Measurements from ENCODE around the gene PRKCH. TPM values are rescaled to one million over a fixed set of nuclear protein-coding genes. Genes with fewer than 3 reads are reported as not detected.

The PRKCH gene
- total RNA-seq, 2 experiments from 2014 or later: 149 to 158 TPM

DNA sequence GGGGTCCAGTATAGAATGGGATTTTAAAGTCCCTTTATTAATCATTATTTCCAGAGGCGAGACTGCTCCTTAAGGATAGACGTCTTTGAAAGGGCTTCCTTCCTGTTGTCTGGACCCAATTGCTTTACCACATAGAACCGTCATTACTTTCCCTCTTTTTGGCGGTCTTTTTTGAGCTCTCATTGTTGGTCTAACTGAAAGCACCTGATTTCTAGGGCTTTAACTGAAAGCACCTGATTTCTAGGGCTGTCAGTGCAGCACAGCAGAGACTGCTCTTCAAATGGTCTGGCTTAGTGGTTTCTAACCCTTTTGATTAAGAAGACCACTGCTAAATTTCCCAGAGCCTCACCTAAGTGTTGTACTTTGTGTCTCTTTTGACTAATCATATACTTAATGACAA, 95.8 kb downstream of the PRKCH start:
- Mint-ChIP-seq H3K4me3 (peak overlapping the region; percentile 3), H3K27ac (peak overlapping the region; percentile 27), H3K27me3 (ENCODE audit: low read depth) (no peaks in the 10 kb centered on the region), H3K36me3 (ENCODE audit: low read depth) (peaks cover 6% of the 10 kb centered on the region), H3K4me1 (ENCODE audit: low read depth) (peaks cover 46% of the 10 kb centered on the region), H3K9me3 (no peaks in the 10 kb centered on the region)
- CTCF ChIA-PET: interaction anchor here (0.6 to 1.5 kb wide), 3 partner anchors 18 to 150 kb away, joined by 3 to 5 read pairs (median 3); no protein-coding TSS in a partner anchor
- intact Hi-C loops (cut with micrococcal nuclease): loop anchor here (1.0 kb wide), 1 partner anchor 11 kb away; no protein-coding TSS in a partner anchor
- no peak for DNase-seq

DNA sequence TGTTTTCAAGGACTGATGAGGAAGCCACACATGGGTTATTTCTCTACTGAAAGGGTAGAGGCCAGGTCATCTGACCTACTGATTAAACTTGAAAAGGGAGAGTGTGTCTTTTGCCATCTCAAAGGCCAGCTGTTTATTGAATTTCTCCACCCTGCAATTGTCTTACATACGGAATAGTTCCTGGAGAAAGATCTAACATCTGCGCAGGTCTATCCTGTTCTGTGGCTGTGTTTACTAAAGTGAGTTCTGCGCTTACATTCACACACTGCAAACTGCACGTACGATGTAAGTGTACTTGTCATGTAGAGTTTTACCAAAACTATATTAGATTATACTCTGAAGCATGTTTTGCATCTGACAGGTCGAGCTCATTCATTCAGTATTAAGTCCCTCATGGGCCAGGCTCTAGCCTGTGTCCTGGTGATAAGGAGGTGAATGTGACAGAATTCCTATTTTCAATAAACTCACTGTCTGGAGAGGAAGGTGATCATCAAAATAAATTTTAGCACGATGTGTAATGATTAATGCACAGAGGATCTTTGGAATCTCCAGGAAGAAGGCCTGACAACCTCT, 96.6 kb downstream of the PRKCH start:
- Mint-ChIP-seq H3K27ac (peak overlapping the region; percentile 7), H3K36me3 (ENCODE audit: low read depth) (peaks cover 6% of the 10 kb centered on the region), H3K4me1 (ENCODE audit: low read depth) (peaks cover 52% of the 10 kb centered on the region), H3K27me3 (ENCODE audit: low read depth) (no peaks in the 10 kb centered on the region), H3K9me3 (no peaks in the 10 kb centered on the region), H3K4me3 (peak overlapping the region; percentile 2)
- CTCF ChIA-PET: interaction anchor here (1.5 kb wide), 1 partner anchor 56 kb away, joined by 5 read pairs; no protein-coding TSS in a partner anchor
- intact Hi-C loops (cut with micrococcal nuclease): loop anchor here (1.0 kb wide), 2 partner anchors 12 to 27 kb away; no protein-coding TSS in a partner anchor
- no peak for DNase-seq

DNA sequence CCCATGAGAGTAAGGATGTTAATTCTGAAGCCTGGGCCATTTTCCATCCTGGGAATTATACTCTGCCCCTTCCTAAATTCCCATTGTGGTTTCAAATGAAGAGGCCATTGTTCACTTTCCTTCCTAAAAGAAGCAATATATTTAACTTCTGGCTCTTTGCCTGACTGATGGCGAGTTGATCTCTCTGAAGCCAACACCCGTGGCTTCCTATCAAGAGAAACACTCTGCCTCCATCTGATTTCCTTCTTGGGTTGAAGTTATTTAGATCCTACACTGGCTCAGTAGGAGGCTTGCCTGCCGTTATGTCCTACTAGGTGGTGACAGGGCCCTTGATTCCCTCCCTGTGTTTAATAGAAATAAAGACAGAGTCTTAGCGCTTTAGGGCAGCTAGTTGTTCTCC, 97.4 kb downstream of the PRKCH start:
- intact Hi-C loops (cut with micrococcal nuclease): loop anchor here (1.0 kb wide), 1 partner anchor 27 kb away; no protein-coding TSS in a partner anchor
- CTCF ChIA-PET: interaction anchor here (0.6 to 1.0 kb wide), 2 partner anchors 43 to 584 kb away, joined by 4 read pairs; no protein-coding TSS in a partner anchor
- Mint-ChIP-seq H3K9me3 (peaks cover 3% of the 10 kb centered on the region), H3K4me1 (ENCODE audit: low read depth) (peaks cover 60% of the 10 kb centered on the region), H3K4me3 (no peak overlapping the region), H3K27ac (peak overlapping the region; percentile 51), H3K27me3 (ENCODE audit: low read depth) (no peaks in the 10 kb centered on the region), H3K36me3 (ENCODE audit: low read depth) (peaks cover 10% of the 10 kb centered on the region)
- no peak for DNase-seq

DNA sequence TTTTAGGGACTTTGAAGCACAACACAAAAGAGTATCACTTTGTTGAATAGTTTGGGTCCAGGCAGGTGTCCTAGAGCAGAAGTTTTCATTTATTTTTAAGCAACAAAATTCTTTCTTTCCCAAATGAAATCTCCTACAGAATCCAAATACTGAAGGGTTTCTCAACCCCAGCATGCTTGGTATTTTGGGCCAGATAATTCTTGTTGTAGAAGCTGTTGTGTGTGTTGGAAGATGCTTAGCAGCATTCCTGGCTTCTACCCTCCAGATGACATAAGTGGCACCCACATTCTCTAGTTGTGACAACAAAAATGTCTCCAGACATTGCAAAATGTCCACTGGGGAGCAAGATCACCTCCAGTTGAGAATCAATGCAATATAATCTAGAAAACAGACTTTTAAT, 97.8 kb downstream of the PRKCH start:
- Mint-ChIP-seq H3K36me3 (ENCODE audit: low read depth) (peaks cover 14% of the 10 kb centered on the region), H3K9me3 (peaks cover 6% of the 10 kb centered on the region), H3K4me1 (ENCODE audit: low read depth) (peaks cover 65% of the 10 kb centered on the region), H3K4me3 (no peak overlapping the region), H3K27ac (peak overlapping the region; percentile 72), H3K27me3 (ENCODE audit: low read depth) (no peaks in the 10 kb centered on the region)
- intact Hi-C loops (cut with micrococcal nuclease): no loop called here
- DNase-seq: no peak
- CTCF ChIA-PET: interaction anchor here (0.6 to 1.0 kb wide), 2 partner anchors 42 to 583 kb away, joined by 4 read pairs; no protein-coding TSS in a partner anchor

DNA sequence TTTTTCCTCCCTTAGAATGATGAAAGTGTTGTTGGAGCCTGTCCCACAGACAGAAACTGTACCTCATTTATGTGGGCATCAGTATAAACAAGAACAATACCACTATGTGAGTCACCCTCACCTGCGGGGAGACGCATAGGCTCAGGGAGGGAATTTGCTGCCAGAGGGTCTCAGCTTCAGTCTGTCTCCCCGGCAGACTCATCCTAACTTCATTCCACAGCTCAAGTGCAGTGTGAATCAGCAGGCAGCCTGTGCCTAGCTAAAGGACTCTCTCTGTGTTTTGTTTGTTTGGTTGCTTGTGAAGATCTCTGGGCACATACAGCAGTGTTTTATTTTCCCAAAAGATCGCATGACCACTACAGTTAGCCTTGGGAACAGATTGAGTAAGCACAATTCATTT, 98.9 kb downstream of the PRKCH start:
- Mint-ChIP-seq H3K9me3 (peaks cover 12% of the 10 kb centered on the region), H3K27ac (peak overlapping the region; percentile 72), H3K36me3 (ENCODE audit: low read depth) (peaks cover 23% of the 10 kb centered on the region), H3K4me1 (ENCODE audit: low read depth) (peaks cover 73% of the 10 kb centered on the region), H3K4me3 (no peak overlapping the region), H3K27me3 (ENCODE audit: low read depth) (no peaks in the 10 kb centered on the region)
- DNase-seq: peak; percentile 38
- intact Hi-C loops (cut with micrococcal nuclease): no loop called here
- CTCF ChIA-PET: interaction anchor here (0.6 to 1.7 kb wide), 7 partner anchors 13 to 287 kb away, joined by 3 to 4 read pairs (median 3); no protein-coding TSS in a partner anchor

DNA sequence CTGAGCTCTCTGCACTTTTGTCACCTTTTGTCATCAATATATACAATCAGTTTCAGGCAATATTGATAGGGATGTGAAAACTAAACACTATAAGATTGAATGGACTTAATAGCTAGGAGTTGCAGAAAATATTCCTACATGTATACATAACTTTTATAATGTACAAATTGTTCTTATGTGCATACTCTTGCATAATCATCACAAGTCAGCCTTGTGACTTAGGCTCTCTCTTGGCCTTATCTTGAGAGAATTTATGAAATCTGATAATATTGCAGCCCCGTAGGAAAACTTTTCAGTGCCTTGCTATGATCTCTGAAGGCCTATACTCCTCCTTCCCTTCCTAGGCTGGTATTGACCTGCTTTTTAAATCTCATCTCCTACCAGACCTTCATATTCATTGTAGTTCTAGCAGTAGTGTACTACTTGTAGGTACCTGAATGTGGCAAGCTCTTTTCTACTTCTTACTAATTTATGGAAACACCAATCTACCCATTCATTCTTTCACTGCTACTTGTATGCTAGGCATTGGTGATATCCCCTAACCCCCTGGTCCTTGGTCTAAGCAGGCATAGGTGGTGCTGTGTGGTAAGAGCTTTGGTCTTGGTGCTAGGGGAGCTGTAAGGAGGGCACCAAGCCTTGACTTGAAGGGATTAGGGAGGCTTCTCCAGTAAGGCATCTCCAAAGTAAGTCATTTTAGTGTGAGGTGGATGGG, 100.0 kb downstream of the PRKCH start:
- peaks cover 17% of the 10 kb centered on the region for H3K9me3 Mint-ChIP-seq
- H3K27me3 Mint-ChIP-seq (ENCODE audit: low read depth): no peaks in the 10 kb centered on the region
- H3K36me3 Mint-ChIP-seq (ENCODE audit: low read depth): peaks cover 32% of the 10 kb centered on the region
- no peak overlapping the region for H3K4me3 Mint-ChIP-seq
- H3K27ac Mint-ChIP-seq: peak overlapping the region; percentile 43
- DNase-seq: no peak
- H3K4me1 Mint-ChIP-seq (ENCODE audit: low read depth): peaks cover 83% of the 10 kb centered on the region
- CTCF ChIA-PET: interaction anchor here (0.6 to 1.7 kb wide), 6 partner anchors 12 to 125 kb away, joined by 3 to 4 read pairs (median 3); no protein-coding TSS in a partner anchor
- intact Hi-C loops (cut with micrococcal nuclease): no loop called here

DNA sequence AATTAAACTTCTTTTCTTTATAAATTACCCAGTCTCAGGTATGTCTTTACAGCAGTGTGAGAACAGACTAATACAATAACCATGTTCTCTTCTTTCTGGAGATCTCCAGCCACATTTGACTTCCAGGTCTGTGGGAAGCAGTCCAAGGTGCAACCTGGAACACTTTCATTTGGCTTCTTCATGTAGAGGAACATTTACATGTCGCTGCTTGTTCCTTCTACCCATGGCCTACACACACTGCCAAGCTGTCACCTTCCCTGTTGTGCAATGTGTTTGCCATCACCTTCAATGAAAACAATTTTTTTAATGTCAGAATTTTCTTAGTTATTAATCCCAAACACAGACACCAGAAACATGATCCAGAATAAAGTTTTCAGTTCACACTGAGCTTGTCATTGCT, 104.7 kb downstream of the PRKCH start:
- H3K4me3 Mint-ChIP-seq: no peak overlapping the region

DNA sequence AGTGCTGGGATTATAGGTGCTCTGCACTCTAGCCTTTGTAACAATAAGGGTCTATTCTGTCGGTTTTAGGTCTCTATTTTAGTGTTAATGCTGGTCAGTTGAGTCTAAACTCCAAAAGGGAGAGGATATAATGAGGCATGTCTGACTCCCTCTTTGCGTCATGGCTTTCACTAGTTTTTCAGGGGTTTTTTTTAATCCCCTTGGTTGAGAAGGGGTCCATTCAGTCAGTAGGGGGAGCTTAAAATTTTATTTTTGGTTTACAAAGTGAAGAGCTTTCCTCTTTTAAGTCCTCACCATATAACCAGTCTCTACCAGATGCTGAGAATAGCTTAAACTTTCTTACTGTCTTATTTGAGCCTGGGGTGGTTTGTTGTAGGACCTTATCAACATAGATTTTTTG, 106.9 kb downstream of the PRKCH start:
- H3K27me3 Mint-ChIP-seq (ENCODE audit: low read depth): no peaks in the 10 kb centered on the region
- intact Hi-C loops (cut with micrococcal nuclease): no loop called here

More for the DNA sequence above, 104.7 kb downstream of the PRKCH start:
- Mint-ChIP-seq H3K27me3 (ENCODE audit: low read depth) (no peaks in the 10 kb centered on the region), H3K27ac (peak overlapping the region; percentile 57), H3K9me3 (peaks cover 19% of the 10 kb centered on the region), H3K36me3 (ENCODE audit: low read depth) (peaks cover 29% of the 10 kb centered on the region), H3K4me1 (ENCODE audit: low read depth) (peaks cover 90% of the 10 kb centered on the region)
- intact Hi-C loops (cut with micrococcal nuclease): no loop called here
- CTCF ChIA-PET: interaction anchor here (1.1 kb wide), 1 partner anchor 9 kb away, joined by 3 read pairs; no protein-coding TSS in a partner anchor
- DNase-seq: no peak

DNA sequence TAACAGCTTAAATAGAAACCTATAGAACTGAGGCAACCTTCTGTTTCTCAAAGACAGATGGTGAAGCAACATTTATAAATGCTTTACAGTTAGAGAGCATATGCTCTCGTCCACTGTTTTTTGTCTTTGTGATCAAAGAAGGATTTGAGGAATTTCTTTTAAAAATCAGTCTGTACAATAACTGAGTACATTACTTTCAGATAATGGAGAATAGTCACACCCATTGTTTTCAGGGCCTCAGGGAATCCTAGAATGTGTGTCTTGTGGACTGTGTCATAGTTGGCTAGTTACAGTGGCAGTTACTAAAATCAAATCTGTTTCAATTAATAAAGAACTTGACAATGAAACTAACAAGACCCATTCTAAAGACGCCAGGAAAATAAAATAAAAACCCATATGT, 107.9 kb downstream of the PRKCH start:
- Mint-ChIP-seq H3K9me3 (peaks cover 12% of the 10 kb centered on the region), H3K27ac (no peak overlapping the region), H3K4me3 (no peak overlapping the region), H3K36me3 (ENCODE audit: low read depth) (peaks cover 24% of the 10 kb centered on the region), H3K27me3 (ENCODE audit: low read depth) (no peaks in the 10 kb centered on the region), H3K4me1 (ENCODE audit: low read depth) (peaks cover 91% of the 10 kb centered on the region)
- no peak for DNase-seq
- intact Hi-C loops (cut with micrococcal nuclease): no loop called here
- CTCF ChIA-PET: interaction anchor here (1.0 kb wide), 1 partner anchor 11 kb away, joined by 3 read pairs; no protein-coding TSS in a partner anchor

More for the DNA sequence above, 106.9 kb downstream of the PRKCH start:
- peaks cover 28% of the 10 kb centered on the region for H3K36me3 Mint-ChIP-seq (ENCODE audit: low read depth)
- H3K4me1 Mint-ChIP-seq (ENCODE audit: low read depth): peaks cover 91% of the 10 kb centered on the region
- H3K4me3 Mint-ChIP-seq: no peak overlapping the region
- DNase-seq: no peak
- peak overlapping the region; percentile 2 for H3K27ac Mint-ChIP-seq
- H3K9me3 Mint-ChIP-seq: peaks cover 18% of the 10 kb centered on the region
- CTCF ChIA-PET: interaction anchor here (0.5 kb wide), 1 partner anchor 99 kb away, joined by 3 read pairs; no protein-coding TSS in a partner anchor

DNA sequence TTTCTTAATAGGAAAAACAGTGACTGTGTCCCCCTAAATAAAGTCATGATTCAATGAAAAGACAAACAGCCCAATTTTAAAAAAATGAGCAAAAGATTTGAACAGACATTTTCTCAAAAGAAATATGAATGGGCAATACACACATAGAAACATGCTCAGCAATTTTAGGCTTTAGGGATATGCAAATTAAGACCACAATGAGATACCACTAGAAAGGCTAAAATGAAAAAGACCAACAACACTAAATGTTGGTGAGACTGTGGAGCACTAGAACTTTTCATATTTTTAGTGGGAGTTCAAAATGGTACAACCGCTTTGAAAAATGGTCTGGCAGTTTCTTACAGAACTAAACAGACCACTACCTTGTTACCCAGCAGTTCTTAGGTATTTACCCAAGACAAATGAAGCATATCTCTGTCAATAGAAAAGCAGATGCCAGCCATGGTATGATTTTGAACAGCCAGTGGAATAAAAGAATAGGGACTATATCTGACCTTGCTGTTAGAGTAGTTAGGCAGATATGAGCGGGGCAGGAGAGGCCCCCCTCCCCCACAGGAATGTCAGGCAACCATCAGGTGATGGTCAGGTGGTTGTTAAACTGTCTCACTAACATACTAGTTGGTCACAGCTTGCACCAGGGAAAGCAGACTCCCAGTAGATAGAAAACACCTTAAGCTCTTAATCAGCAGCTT, 108.8 kb downstream of the PRKCH start:
- H3K36me3 Mint-ChIP-seq (ENCODE audit: low read depth): peaks cover 20% of the 10 kb centered on the region
- CTCF ChIA-PET: interaction anchor here (1.0 kb wide), 1 partner anchor 134 kb away, joined by 3 read pairs; no protein-coding TSS in a partner anchor
- intact Hi-C loops (cut with micrococcal nuclease): no loop called here
- no peak for DNase-seq
- H3K27ac Mint-ChIP-seq: no peak overlapping the region
- no peak overlapping the region for H3K4me3 Mint-ChIP-seq
- H3K4me1 Mint-ChIP-seq (ENCODE audit: low read depth): peaks cover 94% of the 10 kb centered on the region
- peaks cover 7% of the 10 kb centered on the region for H3K9me3 Mint-ChIP-seq
- no peaks in the 10 kb centered on the region for H3K27me3 Mint-ChIP-seq (ENCODE audit: low read depth)

DNA sequence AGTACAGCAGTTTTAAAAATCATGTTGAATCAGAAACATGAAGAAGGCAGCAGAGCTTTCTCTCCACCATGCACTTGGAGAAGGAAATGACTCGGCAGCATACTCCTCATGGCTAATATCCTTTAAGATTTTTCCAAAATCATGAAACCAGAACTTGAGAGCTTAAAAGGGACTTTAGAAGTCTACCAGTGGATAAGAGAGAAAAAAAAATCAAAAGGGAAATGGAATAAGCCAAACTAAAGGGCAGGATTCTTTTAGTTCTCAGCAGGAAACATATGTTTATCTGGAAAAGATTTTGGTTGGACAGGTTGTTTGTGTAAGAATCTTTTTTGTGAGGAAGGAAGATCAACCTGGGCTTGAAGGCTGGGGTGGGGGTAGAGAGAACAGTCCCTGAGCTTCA, 111.8 kb downstream of the PRKCH start:
- H3K27ac Mint-ChIP-seq: peak overlapping the region; percentile 93
- intact Hi-C loops (cut with micrococcal nuclease): loop anchor here (1.0 kb wide), 1 partner anchor 45 kb away; no protein-coding TSS in a partner anchor
- peak overlapping the region; percentile 61 for H3K4me3 Mint-ChIP-seq
- peaks cover 93% of the 10 kb centered on the region for H3K4me1 Mint-ChIP-seq (ENCODE audit: low read depth)
- DNase-seq: no peak
- H3K27me3 Mint-ChIP-seq (ENCODE audit: low read depth): no peaks in the 10 kb centered on the region
- peaks cover 2% of the 10 kb centered on the region for H3K9me3 Mint-ChIP-seq
- peaks cover 10% of the 10 kb centered on the region for H3K36me3 Mint-ChIP-seq (ENCODE audit: low read depth)
- CTCF ChIA-PET: interaction anchor here (0.7 to 2.8 kb wide), 10 partner anchors 9 to 253 kb away, joined by 3 to 7 read pairs (median 4); no protein-coding TSS in a partner anchor

Data from activated naive CD4-positive, alpha-beta T cell treated with anti-CD3 and anti-CD28 coated beads for 36 hours (primary cell).